GM18508 (cell line): Measurements from ENCODE around the gene DSP.

Experiments
- ATAC-seq: cut with Tn5 transposase; IDR thresholded peaks from one replicate; pipeline ENCODE4 v1.9.1; 2021; ENCODE audit warnings: moderate number of reproducible peaks; ENCODE audit not compliant: insufficient read depth, unreplicated experiment

DSP gene

GRCh38 chr6:7541175-7542064 is at the start of gene DSP:
Gene DSP, plus strand, starts transcription at chr6:7541671. Its CDS starts 245 bp downstream, at chr6:7541916.
- ATAC-seq, result no peak

DNA sequence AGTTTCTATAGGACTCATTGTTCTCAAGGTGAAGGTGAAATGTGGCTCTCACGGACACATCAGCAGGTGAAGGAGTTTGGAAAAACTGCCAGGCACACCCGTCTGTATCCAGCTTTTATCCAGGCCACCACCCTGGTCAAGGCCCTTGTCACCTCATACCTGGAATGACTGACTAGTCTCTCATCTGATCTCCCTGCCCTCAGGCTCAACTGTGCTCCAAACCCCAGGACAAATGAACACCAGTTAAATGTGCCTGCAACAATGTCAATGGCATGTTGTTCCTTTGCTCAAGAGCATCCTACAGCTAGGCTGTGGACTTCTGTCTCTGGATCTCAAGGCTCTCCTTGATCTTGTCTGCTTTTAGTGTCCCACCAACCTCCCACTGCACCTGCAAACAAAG is 47.6 kb upstream of the DSP start:
- no peak for ATAC-seq

- no peak for ATAC-seq
Observed at GRCh38 chr6:7494638-7495037, 46.8 kb upstream of the DSP start.

GRCh38 chr6:7496266-7496875 is 45.1 kb upstream of the DSP start:
- ATAC-seq, result no peak

DNA sequence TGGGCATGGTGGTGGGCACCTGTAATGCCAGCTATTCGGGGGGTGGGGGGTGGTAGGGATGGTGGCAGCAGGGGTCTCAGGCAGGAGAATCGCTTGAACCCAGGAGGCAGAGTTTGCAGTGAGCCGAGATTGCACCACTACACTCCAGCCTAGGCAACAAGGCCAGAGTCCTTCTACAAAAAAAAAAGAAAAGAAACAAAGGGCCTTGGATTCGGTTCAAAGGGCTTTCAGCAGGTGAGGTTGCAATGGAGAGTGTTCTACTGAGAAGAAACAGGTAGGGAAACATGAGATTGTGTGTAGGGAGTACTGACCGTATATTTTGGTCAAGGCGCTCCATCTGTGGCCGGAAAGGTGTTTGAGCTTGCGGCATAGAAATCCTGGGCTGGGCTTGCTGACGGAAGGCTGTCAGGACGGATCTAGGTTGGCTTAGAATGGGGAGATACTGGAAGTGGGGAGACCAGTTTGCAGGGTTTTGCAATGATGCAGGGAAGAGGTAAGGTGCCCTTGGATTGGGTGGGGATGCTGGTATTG is 40.7 kb upstream of the DSP start:
- ATAC-seq, result no peak

DNA sequence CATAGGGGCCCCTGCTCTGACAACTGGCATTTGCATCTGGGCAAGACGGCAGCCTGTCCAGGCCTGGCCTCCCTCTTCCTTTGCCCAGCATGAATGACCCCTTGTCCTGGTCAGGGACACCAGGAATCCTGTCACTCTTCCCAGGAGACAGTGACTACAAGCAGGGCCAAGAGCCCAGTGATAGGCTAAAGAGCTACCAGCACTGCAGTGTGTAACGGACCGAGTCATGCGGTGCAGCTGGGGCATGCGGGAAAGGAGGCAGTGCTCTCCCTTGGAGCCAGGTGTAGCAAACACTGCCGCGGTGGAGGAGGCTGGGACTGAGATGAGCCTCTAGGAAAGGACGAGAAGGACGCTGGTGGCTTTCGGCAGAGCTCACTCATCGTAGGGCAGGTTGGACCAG is 38.7 kb upstream of the DSP start:
- ATAC-seq, result no peak

DNA sequence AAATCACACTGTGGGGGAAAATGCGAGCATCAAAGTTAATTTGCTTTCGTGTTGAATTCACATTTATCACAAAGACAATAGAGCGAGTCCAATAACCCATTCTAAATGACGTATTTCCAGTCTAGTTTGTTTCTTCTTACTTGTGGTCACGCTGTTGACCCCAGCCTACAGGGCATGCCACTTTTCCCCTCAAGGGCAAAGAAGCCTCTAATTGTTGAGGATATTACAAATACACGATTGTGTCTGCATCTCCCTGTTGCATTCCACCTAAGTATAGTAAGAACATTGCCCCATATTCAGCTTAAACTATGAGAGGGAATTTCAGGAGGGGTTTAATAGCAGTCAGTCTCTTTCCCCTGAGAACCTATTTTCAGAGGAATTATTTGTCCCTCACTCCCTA is 37.4 kb upstream of the DSP start:
- ATAC-seq, result no peak

- no peak for ATAC-seq
Observed at GRCh38 chr6:7505189-7505699, 36.2 kb upstream of the DSP start.

GRCh38 chr6:7507600-7507999 is 33.9 kb upstream of the DSP start:
- ATAC-seq, result no peak

DNA sequence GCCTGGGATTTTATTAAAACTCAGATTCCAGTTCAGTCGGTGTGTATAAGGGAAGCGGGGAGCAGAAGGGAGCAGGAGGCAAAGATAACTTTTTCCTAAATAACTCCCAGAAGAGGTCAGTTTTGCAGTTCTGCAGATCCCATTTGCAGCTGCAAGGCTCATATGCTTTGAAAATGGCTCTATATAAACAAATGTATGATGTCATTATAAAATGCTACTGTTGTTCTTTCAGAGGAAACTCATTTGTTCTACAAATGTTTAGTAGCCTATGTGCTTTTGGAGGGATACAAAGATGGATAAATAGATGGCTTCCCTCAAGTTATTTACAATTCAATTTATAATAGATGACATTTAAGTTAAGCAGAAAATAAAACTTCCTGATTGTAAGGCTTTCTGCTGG is 29.2 kb upstream of the DSP start:
- ATAC-seq, result no peak

GRCh38 chr6:7513529-7513928 is 27.9 kb upstream of the DSP start:
- no peak for ATAC-seq

- no peak for ATAC-seq
Observed at GRCh38 chr6:7515363-7515762, 26.1 kb upstream of the DSP start.

GRCh38 chr6:7518877-7519276 is 22.6 kb upstream of the DSP start:
- ATAC-seq, result no peak

DNA sequence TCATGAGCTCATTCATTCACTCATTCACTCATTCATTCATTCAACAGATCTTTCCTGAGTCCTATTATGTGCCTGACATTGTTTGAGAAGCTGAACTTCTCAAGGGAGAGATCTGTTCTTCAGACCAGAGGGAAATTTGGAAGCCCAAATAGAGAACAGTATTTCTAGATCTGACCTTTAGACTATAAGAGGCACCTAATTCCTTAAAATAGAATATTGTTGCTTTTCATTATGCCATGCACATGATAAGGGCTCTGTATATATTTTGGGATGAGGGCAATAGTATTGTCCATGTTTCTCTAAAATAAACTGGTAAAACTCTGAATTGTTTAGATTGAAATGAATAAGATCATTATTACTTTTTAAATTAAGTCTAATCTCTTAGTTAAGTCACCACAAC is 18.6 kb upstream of the DSP start:
- ATAC-seq, result no peak

DNA sequence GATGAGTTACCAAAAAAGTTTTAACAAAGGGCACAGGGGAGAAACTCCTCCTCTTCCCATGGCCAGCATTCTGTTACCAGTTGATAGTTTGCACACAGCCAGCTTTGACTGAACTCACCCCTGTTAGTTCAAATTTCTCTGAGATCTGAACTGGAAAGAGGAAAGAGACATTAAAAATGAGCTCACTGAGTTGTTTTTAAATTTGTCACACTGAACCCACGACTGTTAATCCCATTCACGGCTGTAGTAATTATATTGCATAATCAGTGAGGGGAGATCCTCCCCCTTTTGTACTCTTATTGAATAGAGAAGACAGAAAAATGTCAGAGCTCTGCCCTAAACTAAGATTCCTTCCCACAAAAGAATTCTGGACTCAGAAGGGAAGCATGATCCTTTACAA is 17.5 kb upstream of the DSP start:
- ATAC-seq, result no peak

DNA sequence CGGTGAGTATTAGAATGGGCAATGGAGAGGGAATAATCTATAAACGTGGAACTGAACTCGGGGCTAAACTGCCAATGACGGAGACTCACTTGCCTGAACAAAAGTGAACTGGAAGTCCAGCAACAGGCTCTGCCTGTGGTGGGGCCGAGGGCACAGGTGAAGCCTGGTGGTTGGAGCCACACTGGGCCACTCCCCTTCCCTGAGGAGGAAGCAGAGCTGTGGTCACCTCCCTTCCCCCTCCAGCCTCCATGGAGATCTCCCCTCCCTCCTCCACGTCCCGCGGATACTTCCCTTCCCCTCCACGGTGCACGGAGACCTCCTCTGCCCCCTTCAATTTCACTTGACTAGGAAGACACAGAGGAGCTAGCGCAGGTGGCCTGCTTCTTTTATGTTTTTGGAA is 14.7 kb upstream of the DSP start:
- ATAC-seq, result no peak

- ATAC-seq, result no peak
Observed at GRCh38 chr6:7528565-7528964, 12.9 kb upstream of the DSP start.

DNA sequence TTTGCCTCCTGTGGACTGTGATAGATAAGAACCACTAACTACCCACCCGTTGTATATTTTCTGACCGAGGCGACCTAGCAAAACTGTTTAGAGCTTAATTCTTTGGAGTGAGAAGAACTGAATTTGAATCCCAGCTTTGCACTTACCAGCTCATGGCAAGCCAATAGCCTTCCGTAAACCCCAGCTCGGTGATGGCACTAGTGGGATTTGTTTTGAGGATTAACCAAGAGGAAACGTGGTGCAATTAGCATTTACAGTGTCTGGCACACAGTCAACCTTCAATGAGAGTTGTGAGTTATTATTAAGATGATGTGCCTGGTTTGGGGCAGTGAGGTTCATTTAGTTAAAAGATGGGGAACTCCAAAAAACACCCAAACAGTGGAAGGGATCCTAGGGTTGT is 12.3 kb upstream of the DSP start:
- no peak for ATAC-seq

GRCh38 chr6:7532232-7532631 is 9.2 kb upstream of the DSP start:
- no peak for ATAC-seq

DNA sequence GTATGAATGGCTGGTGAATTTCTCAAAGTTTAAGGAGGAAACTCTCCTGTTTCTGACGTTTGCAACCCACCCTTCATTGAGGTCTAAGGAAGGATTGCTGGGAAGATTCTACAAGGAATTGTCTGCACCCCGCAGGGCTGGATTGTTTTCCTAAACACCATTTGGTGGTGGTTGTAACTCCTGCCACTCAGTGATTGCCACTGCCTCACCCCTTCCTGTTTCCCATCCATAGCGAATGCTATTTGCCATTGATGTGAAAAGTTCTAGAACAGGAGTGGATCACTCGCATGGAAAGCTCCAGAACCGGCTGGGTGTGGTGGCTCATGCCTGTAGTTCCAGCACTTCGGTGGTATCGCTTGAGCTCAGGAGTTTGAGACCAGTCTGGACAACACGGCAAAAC is 8.7 kb upstream of the DSP start:
- ATAC-seq, result no peak

- ATAC-seq, result no peak
Observed at GRCh38 chr6:7534192-7534591, 7.3 kb upstream of the DSP start.

GRCh38 chr6:7535498-7535897 is 6.0 kb upstream of the DSP start:
- ATAC-seq, result no peak
